Fibroblast of mammary gland (primary cell): ENCODE measurements around the gene GNB1L.

Source experiments
- DNase-seq: peaks from one replicate; pipeline ENCODE4 v3.0.0-alpha.2; 2010; ENCODE audit warnings: low read depth
- H3K4me3 ChIP-seq: 2 replicates; pipeline ENCODE4 v1.5.1; 2011; ENCODE audit warnings: low read depth, mild to moderate bottlenecking, low read length, moderate library complexity; ENCODE audit not compliant: control insufficient read depth
- CTCF ChIP-seq: conservative IDR thresholded peaks from 2 replicates; pipeline ENCODE4 v1.5.1; 2011; ENCODE audit warnings: low read depth, low read length, inconsistent platforms; ENCODE audit not compliant: control insufficient read depth, insufficient read depth

The GNB1L gene

GRCh38 chr22:19740586-19740985 lies 114.1 kb downstream of the GNB1L start:
- no peak overlapping the region for H3K4me3 ChIP-seq
- no peak for DNase-seq
- no peak for TF ChIP-seq CTCF

GRCh38 chr22:19739911-19740449 lies 114.7 kb downstream of the GNB1L start:
- TF ChIP-seq CTCF: no peak
- no peak for DNase-seq
- H3K4me3 ChIP-seq: no peak overlapping the region

GRCh38 chr22:19739448-19739895 lies 115.2 kb downstream of the GNB1L start:
- no peak for TF ChIP-seq CTCF
- no peak for DNase-seq
- H3K4me3 ChIP-seq: no peak overlapping the region

DNA sequence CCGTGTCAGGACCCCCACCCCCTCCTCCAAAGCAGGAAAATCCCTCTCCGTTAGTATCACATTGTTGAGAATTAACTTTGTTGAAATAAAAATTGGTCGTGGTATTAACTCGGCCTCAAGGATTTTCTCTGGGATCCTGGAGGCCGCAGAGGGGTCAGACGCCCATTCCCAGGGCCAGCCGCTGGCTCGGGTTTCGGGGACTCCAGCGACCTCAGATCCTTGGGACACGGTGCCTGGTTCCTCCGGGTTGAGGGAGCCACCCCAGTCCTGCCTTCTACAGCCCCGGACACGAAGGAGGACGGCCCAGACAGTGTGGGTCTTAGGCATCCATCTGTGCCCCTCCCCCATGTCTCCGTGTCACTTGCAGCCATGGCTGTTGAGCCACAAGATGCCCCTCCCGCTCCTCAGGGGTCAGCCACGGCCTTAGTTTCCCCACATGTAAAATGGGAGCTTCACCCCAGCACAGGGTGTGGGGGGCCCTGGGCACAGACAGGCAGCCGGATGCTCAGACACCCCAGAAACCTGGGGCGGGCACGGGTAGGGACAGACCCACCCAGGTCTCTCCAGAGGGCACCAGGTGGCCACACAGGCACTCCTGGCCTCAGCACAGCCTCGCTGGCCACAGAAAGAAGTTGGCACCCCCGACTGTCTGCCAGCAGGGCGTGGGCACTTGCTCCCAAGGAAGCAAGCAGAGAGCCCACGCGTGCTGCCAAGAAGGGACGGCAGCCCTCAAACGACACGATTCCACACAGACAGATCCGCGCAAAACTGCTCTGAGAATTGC lies 115.8 kb downstream of the GNB1L start:
- H3K4me3 ChIP-seq: no peak overlapping the region
- no peak for TF ChIP-seq CTCF
- no peak for DNase-seq

GRCh38 chr22:19737846-19738663 lies 116.6 kb downstream of the GNB1L start:
- no peak overlapping the region for H3K4me3 ChIP-seq
- TF ChIP-seq CTCF: no peak
- DNase-seq: no peak

- no peak for TF ChIP-seq CTCF
- DNase-seq: no peak
- H3K4me3 ChIP-seq: no peak overlapping the region
Observed at GRCh38 chr22:19735665-19736510, 118.8 kb downstream of the GNB1L start.
